ENCODE data around the gene BUB3. TPM values are rescaled to one million over a fixed set of nuclear protein-coding genes. Genes with fewer than 3 reads are reported as not detected.

BUB3 gene
- total RNA-seq (2021), result 96.5 and 112 TPM in 2 replicates
- Bru-seq, nascent RNA, result percentile 94 among the genes with signal in this experiment
- BruChase-seq, experiment 1, labeled RNA remaining after a 2-hour chase, result percentile 92 among the genes with signal in this experiment
- percentile 94 among the genes with signal in this experiment for BruChase-seq, experiment 2, labeled RNA remaining after a 6-hour chase
- long read RNA-seq, full-length matches to known transcripts, result 180 of 199 reads
- long read RNA-seq, partial matches to known transcripts, result 16 of 199 reads
- long read RNA-seq, other reads (novel, unspliced or antisense), result 3 of 199 reads

- CTCF ChIA-PET, result no interaction called here
- no peak for TF ChIP-seq CTCF (conservative IDR thresholded peaks at IDR 0.05)
- no peak for TF ChIP-seq EZH2 (IDR thresholded peaks at IDR 0.05; ENCODE audit: low read depth)
- Histone ChIP-seq H3K9me3 (ENCODE audit: insufficient read depth, low read depth) (no peaks in the 10 kb centered on the region), H4K20me1 (ENCODE audit: insufficient read depth) (peaks cover 20% of the 10 kb centered on the region), H3K4me1 (replicated peaks; ENCODE audit: insufficient read depth) (peaks cover 20% of the 10 kb centered on the region), H3K4me3 (peak within 1 kb of the TSS; percentile 92), H3K27me3 (ENCODE audit: insufficient read depth, low read depth) (no peaks in the 10 kb centered on the region), H3K9me2 (ENCODE audit: insufficient read depth) (no peaks in the 10 kb centered on the region), H3K79me2 (ENCODE audit: low read depth) (peaks cover 49% of the 10 kb centered on the region), H3K4me2 (peak within 1 kb of the TSS; percentile 96), H3F3A (ENCODE audit: insufficient read depth, low read depth) (no peaks in the 10 kb centered on the region), H3K27ac (peak within 1 kb of the TSS; percentile 57; the same call in 1 of the 2 replicates), H3K36me3 (ENCODE audit: low read depth) (peaks cover 28% of the 10 kb centered on the region; the same call in 1 of the 2 replicates), H2AFZ (peak within 1 kb of the TSS; percentile 95)
- POLR2A ChIA-PET (ENCODE audit: unreplicated experiment), result interaction anchor here (0.6 to 1.0 kb wide), 2 partner anchors 146 to 257 kb away, joined by 4 read pairs; partner anchors contain the start of gene IKZF5
- TSS peak; percentile 44 for BruUV-seq (replicated peaks)
- DNase-seq, result peak; percentile 90 to 95
- intact Hi-C loops (cut with micrococcal nuclease; ENCODE audit: unreplicated experiment), result loop anchor here (10.0 kb wide), 1 partner anchor 149 kb away; the partner anchor contains the start of genes ACADSB and IKZF5
These were observed at the start of gene BUB3 for GRCh38 chr10:123154092-123154710. BUB3 (plus strand) TSS chr10:123154402; CDS start chr10:123154918, 516 bp downstream.

GRCh38 chr10:123109466-123109865, 44.7 kb upstream of the BUB3 start:
- Histone ChIP-seq H3K9me2 (ENCODE audit: insufficient read depth) (no peaks in the 10 kb centered on the region), H3K4me1 (replicated peaks; ENCODE audit: insufficient read depth) (peaks cover 22% of the 10 kb centered on the region), H3K27ac (peak overlapping the region; percentile 93), H4K20me1 (ENCODE audit: insufficient read depth) (no peaks in the 10 kb centered on the region), H3F3A (ENCODE audit: insufficient read depth, low read depth) (peaks cover 6% of the 10 kb centered on the region), H3K4me3 (no peak overlapping the region), H3K36me3 (ENCODE audit: low read depth) (no peaks in the 10 kb centered on the region), H3K79me2 (ENCODE audit: low read depth) (no peaks in the 10 kb centered on the region), H3K9me3 (ENCODE audit: insufficient read depth, low read depth) (no peaks in the 10 kb centered on the region), H3K27me3 (ENCODE audit: insufficient read depth, low read depth) (no peaks in the 10 kb centered on the region), H2AFZ (no peak overlapping the region), H3K4me2 (peak overlapping the region; percentile 56)
- DNase-seq, result peak; percentile 35 to 87
- ChIA-PET POLR2A (ENCODE audit: unreplicated experiment) (no interaction called here), CTCF (no interaction called here)
- intact Hi-C loops (cut with micrococcal nuclease; ENCODE audit: unreplicated experiment), result no loop called here
- TF ChIP-seq EZH2 (IDR thresholded peaks at IDR 0.05; ENCODE audit: low read depth) (no peak), CTCF (conservative IDR thresholded peaks at IDR 0.05) (no peak)
- BruUV-seq (replicated peaks), result no TSS peak

GRCh38 chr10:123117644-123118417, 36.4 kb upstream of the BUB3 start:
- Histone ChIP-seq H3K9me3 (ENCODE audit: insufficient read depth, low read depth) (no peaks in the 10 kb centered on the region), H3K9me2 (ENCODE audit: insufficient read depth) (no peaks in the 10 kb centered on the region), H2AFZ (no peak overlapping the region), H3K27ac (no peak overlapping the region), H3K4me1 (replicated peaks; ENCODE audit: insufficient read depth) (no peaks in the 10 kb centered on the region), H3K4me2 (no peak overlapping the region), H4K20me1 (ENCODE audit: insufficient read depth) (no peaks in the 10 kb centered on the region), H3F3A (ENCODE audit: insufficient read depth, low read depth) (no peaks in the 10 kb centered on the region), H3K79me2 (ENCODE audit: low read depth) (no peaks in the 10 kb centered on the region), H3K27me3 (ENCODE audit: insufficient read depth, low read depth) (no peaks in the 10 kb centered on the region), H3K36me3 (ENCODE audit: low read depth) (no peaks in the 10 kb centered on the region), H3K4me3 (no peak overlapping the region)
- CTCF ChIA-PET, result no interaction called here
- TF ChIP-seq CTCF (conservative IDR thresholded peaks at IDR 0.05), result no peak
- TF ChIP-seq EZH2 (IDR thresholded peaks at IDR 0.05; ENCODE audit: low read depth), result no peak
- intact Hi-C loops (cut with micrococcal nuclease; ENCODE audit: unreplicated experiment), result no loop called here
- DNase-seq, result no peak
- POLR2A ChIA-PET (ENCODE audit: unreplicated experiment), result no interaction called here
- no TSS peak for BruUV-seq (replicated peaks)
